Tibial nerve (tissue), 4 donors: ENCODE results near the gene TENM3. TPM values are rescaled to one million over a fixed set of nuclear protein-coding genes. Genes with fewer than 3 reads are reported as not detected.

Experiments
- DNase-seq, 2 donors: peaks; one replicate each; pipeline ENCODE4 v3.0.0-alpha.2; 2019; ENCODE audit warnings: low spot score in 2 of 2
- H3K27ac ChIP-seq, 4 donors: fragments of 200-600 bp; sonication (generic) in 3 of 4; one replicate each; pipeline ENCODE4 v1.5.1; 2017 to 2019; ENCODE audit warnings: mild to moderate bottlenecking in 1 of 4
- H3K27me3 ChIP-seq, 2 donors: fragments of 200-600 bp; sonication (generic) in 1 of 2; one replicate each; pipeline versions ENCODE4 v1.5.1 to v1.6.0; 2017 to 2019
- H3K36me3 ChIP-seq, 3 donors: fragments of 200-600 bp; sonication (generic); one replicate each; pipeline ENCODE4 v1.5.1; 2018 to 2019
- H3K4me1 ChIP-seq, 4 donors: fragments of 200-600 bp; sonication (generic) in 3 of 4; one replicate each; pipeline ENCODE4 v1.5.1; 2017 to 2019
- H3K4me3 ChIP-seq, 4 donors: fragments of 200-600 bp; sonication (generic) in 3 of 4; one replicate each; pipeline ENCODE4 v1.5.1; 2017 to 2019; ENCODE audit warnings: mild to moderate bottlenecking in 1 of 4, moderate library complexity in 1 of 4
- H3K9me3 ChIP-seq, 4 donors: fragments of 200-600 bp; sonication (generic) in 3 of 4; one replicate each; pipeline ENCODE4 v1.5.1; 2017 to 2019
- CTCF ChIP-seq, 5 experiments: fragments of 200-600 bp in 3 of 5; fragments of 450-650 bp in 2 of 5; sonication (generic) in 3 of 5; IDR thresholded peaks; one replicate each; pipeline ENCODE4 v1.5.1; 2016 to 2019; ENCODE audit warnings: antibody characterized with exemption in 5 of 5, mild to moderate bottlenecking in 3 of 5, moderate library complexity in 2 of 5
- EP300 ChIP-seq, 2 donors: sonication (generic); formaldehyde crosslinking; IDR thresholded peaks; one replicate each; pipeline ENCODE4 v1.6.1; 2017; ENCODE audit warnings: antibody characterized with exemption in 2 of 2, mild to moderate bottlenecking in 1 of 2
- POLR2A ChIP-seq, 2 donors: fragments of 450-650 bp; IDR thresholded peaks; one replicate each; pipeline ENCODE4 v1.6.1; 2017; ENCODE audit warnings: antibody characterized with exemption in 2 of 2, mild to moderate bottlenecking in 2 of 2, moderate library complexity in 2 of 2
- WGBS, 2 donors: methylation state at CpG; one replicate each; pipeline ENCODE4 v1.1.5; 2018; 5-methylcytosine and 5-hydroxymethylcytosine counted together
- total RNA-seq, 4 donors: library from RNA; depleted of rRNA; stranded (reverse); fragments of >200 nt; gene quantifications; one replicate each; pipeline ENCODE4 v1.1.0, GENCODE V29; 2016

The TENM3 gene
- total RNA-seq, 4 donors from 2014 or later, result 19.0 to 60.5 (median 29.4) TPM

GRCh38 chr4:182819751-182820150 lies 576.5 kb downstream of the TENM3 start:
- no peak for TF ChIP-seq POLR2A (IDR thresholded peaks at IDR 0.05)
- no peak for TF ChIP-seq CTCF (IDR thresholded peaks at IDR 0.05)
- no peak for TF ChIP-seq EP300 (IDR thresholded peaks at IDR 0.05)

GRCh38 chr4:182822554-182822953 lies 579.4 kb downstream of the TENM3 start:
- Histone ChIP-seq H3K27ac (no peak overlapping the region), H3K4me1 (no peaks in the 10 kb centered on the region), H3K36me3 (no peaks in the 10 kb centered on the region), H3K9me3 (no peaks in the 10 kb centered on the region), H3K4me3 (no peak overlapping the region), H3K27me3 (no peaks in the 10 kb centered on the region)
- no peak for DNase-seq
- no peak for TF ChIP-seq EP300 (IDR thresholded peaks at IDR 0.05)
- no peak for TF ChIP-seq CTCF (IDR thresholded peaks at IDR 0.05)
- no peak for TF ChIP-seq POLR2A (IDR thresholded peaks at IDR 0.05)
- 89 to 96% methylated on average over 11 of the region's 11 CpGs for WGBS, 2 donors

More at GRCh38 chr4:182819751-182820150, 576.5 kb downstream of the TENM3 start:
- Histone ChIP-seq H3K27me3 (no peaks in the 10 kb centered on the region), H3K4me3 (no peak overlapping the region), H3K27ac (no peak overlapping the region), H3K36me3 (no peaks in the 10 kb centered on the region), H3K4me1 (no peaks in the 10 kb centered on the region), H3K9me3 (no peaks in the 10 kb centered on the region)
- no peak for DNase-seq
- 89 to 96% methylated on average over 7 of the region's 7 CpGs for WGBS, 2 donors

DNA sequence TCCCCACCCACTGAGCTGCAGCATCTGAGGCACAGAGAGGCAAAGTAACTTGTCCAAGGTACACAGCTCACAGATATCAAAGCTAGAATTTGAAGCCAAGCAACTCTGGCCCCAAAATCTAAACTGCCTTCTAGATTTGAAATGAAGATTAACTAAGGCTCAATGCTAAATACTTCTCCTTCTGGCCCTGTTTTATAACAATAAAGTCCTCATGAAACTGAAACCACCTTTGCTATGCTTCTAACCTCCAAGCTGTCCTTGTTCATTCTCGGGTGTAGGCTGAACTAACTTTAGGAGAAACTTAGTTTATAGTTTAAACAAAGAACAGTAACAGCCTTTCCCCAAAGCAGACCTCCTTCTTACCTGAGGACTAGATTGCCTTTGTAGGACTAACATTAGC lies 580.4 kb downstream of the TENM3 start:
- Histone ChIP-seq H3K27ac (no peak overlapping the region), H3K9me3 (no peaks in the 10 kb centered on the region), H3K4me3 (no peak overlapping the region), H3K36me3 (no peaks in the 10 kb centered on the region), H3K4me1 (no peaks in the 10 kb centered on the region), H3K27me3 (no peaks in the 10 kb centered on the region)
- 53 to 60% methylated on average over 1 of the region's 1 CpG for WGBS, 2 donors
- no peak for DNase-seq
- TF ChIP-seq POLR2A (IDR thresholded peaks at IDR 0.05) (no peak), CTCF (IDR thresholded peaks at IDR 0.05) (no peak), EP300 (IDR thresholded peaks at IDR 0.05) (no peak)

DNA sequence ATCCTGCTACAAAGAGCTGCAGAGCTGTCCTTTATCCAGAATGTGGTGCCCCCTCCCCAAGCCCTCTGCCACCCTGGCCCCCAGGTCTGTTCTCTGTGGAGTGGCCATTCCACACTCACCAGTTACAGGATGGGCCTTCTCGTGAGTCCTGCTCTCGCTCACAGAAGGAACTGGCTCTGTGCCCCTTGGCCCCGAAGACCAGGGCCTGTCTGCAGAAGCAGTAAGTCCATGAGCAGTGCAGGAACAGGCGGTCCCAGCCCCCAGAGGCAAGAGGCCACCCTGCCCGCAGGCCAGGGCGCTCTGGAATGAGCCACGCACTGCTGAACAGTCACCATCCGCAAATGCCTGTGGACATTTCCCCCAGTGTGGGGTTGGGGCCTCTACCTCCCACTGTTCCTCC lies 581.8 kb downstream of the TENM3 start:
- DNase-seq, result no peak
- WGBS, 2 donors, result 85 to 88% methylated on average over 3 to 7 of the region's 8 CpGs
- no peaks in the 10 kb centered on the region for H3K4me1 ChIP-seq

GRCh38 chr4:182825786-182826185 lies 582.6 kb downstream of the TENM3 start:
- TF ChIP-seq CTCF (IDR thresholded peaks at IDR 0.05), result no peak
- TF ChIP-seq POLR2A (IDR thresholded peaks at IDR 0.05), result no peak
- TF ChIP-seq EP300 (IDR thresholded peaks at IDR 0.05), result no peak
- H3K9me3 ChIP-seq, result no peaks in the 10 kb centered on the region
- no peak overlapping the region for H3K4me3 ChIP-seq
- WGBS, 2 donors, result 67 to 69% methylated on average over 12 of the region's 12 CpGs
- no peak for DNase-seq
- no peak overlapping the region for H3K27ac ChIP-seq
- H3K36me3 ChIP-seq, result no peaks in the 10 kb centered on the region
- H3K4me1 ChIP-seq, result no peaks in the 10 kb centered on the region
- H3K27me3 ChIP-seq, result no peaks in the 10 kb centered on the region

More for the DNA sequence above, 581.8 kb downstream of the TENM3 start:
- Histone ChIP-seq H3K27ac (no peak overlapping the region), H3K9me3 (no peaks in the 10 kb centered on the region), H3K4me3 (no peak overlapping the region), H3K27me3 (no peaks in the 10 kb centered on the region), H3K36me3 (no peaks in the 10 kb centered on the region)
- TF ChIP-seq CTCF (IDR thresholded peaks at IDR 0.05), result no peak
- TF ChIP-seq EP300 (IDR thresholded peaks at IDR 0.05), result no peak
